ENCODE data around the gene DLG1. TPM values are rescaled to one million over a fixed set of nuclear protein-coding genes. Genes with fewer than 3 reads are reported as not detected.
"Not testable (repeated sequence)": the region's sequence is repeated elsewhere in the genome, so short reads cannot be mapped to it uniquely, and the experiment has no call there.

The DLG1 gene
- polyA plus RNA-seq, 3 donors: 84.9 to 90.7 (median 85.5) TPM

DNA sequence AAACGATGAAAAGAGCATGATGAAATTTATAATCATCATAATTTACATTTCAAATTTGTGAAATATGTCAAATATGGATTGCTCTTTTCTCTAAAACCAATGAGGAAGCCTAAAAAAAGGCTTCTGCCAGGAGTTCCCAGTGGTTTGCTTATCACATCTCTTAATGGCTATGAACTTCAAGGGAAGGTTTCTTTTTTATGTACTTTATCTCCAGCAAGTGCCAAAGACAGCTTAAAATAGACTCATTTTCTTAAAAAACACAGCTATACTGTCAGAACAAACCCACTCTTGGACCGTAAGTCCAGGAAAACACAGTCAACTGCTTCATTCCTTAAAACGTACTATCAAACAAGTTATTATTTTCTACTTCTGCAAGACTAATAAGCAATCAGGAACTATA, 80.2 kb downstream of the DLG1 start:
- DNase-seq (ENCODE audit: low read depth in 3 of 3, low spot score in 2 of 3): no peak

DNA sequence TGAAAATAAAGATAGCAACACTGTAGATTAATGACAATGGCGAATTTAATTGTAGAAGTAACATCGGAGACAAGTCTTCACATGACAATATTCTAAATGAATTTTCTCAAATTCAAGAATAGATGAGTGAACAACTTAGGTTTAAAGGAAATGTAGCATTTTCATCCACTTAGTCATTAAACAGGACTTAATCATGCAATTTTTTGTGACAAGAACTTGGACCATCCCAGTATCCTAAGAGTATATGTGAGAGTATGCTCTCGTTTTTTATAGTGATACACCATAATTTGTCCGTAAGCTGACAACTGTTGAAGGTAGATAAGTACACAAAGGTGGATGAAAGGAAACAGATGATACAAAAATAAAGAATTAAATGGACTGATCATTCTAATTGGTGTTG, 81.5 kb downstream of the DLG1 start:
- DNase-seq (ENCODE audit: low read depth in 3 of 3, low spot score in 2 of 3): no peak

DNA sequence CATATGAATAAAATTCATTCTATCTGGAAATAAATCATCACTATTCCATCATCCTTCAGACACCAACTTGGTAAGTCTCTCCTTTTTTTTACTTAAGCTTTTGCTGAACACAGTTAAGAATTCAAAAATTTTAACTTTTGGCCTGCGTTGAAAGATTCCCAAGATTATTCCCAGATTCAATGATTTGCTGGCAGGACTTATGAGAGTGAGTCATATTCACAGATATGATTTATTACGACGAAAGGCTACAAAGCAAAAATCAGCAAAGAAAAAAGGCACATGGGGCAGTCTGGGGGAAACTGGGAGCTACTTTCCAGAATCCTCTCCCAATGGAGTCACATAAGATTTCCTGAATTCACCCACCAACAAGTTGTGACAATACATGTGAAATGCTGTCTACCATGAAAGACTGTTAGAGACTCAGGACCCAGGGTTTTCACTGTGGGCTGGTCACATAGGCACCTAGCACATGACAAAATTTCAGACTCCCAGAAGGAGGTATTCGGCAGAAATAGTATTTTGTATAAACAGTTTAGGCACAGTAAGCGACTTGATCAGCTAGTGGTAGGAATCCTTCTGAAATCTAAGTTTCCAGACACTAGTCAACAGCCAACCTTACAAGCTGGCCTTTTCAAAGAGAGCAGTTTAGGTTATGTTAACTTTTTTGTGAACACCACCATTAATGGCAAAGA, 82.1 kb downstream of the DLG1 start:
- DNase-seq (ENCODE audit: low read depth in 3 of 3, low spot score in 2 of 3): no peak

DNA sequence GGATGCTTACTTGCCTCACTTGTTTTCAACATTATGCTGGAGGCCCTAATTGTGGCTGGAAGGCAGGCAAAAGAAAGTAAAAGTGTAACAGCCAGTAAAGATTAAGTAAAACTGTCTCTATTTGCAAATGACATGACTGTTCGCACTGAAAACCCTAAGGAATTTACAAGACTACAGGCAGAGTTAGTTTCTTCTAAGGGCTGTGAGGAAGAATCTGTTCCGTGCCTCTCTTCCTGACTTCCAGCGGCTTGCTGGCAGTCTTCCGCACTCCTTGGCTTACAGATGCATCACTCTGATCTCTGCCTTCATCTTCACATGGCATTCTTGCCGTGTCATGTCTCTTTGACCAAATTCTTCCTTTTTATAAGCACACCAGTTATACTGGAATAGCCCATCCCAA, 86.1 kb downstream of the DLG1 start:
- no peak for DNase-seq (ENCODE audit: low read depth in 3 of 3, low spot score in 2 of 3)

DNA sequence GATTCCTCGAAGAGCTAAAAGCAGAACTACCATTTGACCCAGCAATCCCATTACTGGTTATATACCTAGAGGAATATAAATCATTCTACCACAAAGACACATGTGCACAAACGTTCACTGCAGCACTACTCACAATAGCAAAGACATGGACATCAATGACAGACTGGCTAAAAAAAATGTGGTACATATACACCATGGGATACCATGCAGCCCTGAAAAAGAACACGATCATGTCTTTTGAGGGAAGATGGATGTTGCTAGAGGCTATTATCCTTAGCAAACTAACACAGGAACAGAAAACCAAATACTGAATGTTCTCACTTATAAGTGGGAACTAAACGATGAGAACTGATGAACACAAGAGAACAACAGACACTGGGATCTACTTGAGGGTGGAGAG, 86.7 kb downstream of the DLG1 start:
- not testable (repeated sequence) for DNase-seq (ENCODE audit: low read depth in 3 of 3, low spot score in 2 of 3)

DNA sequence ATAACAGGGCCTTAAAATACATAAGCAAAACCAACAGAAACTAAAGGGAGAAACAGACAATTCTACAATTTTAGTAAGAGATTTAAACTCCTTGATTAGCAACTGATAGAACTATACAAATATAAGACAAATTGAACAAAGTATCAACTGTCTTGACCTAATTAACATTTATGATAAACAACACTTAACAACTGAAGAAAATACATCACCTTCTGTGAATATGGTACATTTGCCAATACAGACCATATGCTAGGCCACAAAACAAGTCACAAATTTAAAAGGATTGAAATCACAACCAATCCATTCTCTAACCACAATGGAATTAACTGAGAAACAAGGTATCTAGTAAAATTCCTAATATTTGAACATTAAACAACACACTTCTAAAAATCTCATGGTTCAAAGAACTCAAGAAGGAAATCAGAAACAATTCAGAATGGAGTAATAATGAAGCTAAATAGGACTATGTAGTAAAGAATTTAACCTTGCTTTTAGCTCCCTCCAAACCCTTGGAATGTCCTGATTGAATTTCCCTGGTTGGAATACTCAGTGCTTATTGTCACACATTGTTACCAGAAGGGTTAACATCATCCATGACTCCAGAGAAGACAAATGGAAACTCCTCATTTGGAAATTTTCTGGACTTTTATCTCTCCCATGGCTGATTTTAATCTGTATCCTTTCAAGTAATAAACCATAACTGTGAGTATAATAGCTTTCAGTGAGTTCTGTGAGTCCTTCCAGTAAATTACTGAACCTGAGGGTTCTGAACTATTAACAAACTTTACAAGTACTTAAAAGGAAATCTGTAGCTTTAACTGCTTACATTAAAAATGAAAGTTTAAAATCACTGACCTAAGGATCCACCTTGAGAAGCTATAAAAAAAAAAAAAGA, 88.8 kb downstream of the DLG1 start:
- DNase-seq (ENCODE audit: low read depth in 3 of 3, low spot score in 2 of 3): no peak

DNA sequence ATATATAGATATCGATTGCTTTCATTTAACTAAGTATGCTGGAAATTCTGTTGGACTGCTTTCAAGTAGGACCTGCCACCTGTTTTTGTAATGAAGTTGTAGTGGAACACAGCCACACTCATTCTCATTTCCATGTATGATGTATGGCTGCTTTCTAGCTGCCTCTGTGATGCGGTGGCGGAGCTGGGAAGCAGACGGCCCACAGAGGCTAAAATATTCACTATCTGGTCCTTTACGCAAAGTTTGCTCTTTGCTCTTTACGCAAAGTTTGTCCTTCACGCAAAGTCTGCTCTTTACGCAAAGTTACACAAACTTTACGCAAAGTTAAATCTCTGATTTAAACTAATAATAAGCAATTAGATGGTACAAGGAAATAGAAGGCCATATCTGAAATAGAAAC, 91.5 kb downstream of the DLG1 start:
- no peak for DNase-seq (ENCODE audit: low read depth in 3 of 3, low spot score in 2 of 3)

DNA sequence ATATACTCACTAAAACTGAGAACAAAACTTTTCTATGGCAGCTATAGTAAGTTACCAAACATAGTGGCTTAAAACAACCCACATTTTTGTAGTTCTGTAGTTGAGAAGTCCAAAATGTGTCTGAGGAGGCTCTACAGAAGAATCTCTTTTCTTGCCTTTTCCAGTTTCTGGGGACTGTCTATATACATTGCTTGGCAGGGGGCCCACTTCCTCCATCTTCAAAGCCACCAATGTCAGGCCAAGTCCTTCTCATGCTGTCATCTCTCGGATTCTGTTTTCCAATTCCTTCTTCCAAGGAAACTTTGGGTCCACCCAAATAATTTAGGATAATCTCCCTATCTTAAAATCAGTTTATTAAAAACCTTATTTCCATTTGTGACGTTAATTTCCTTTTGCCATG, 92.7 kb downstream of the DLG1 start:
- no peak for DNase-seq (ENCODE audit: low read depth in 3 of 3, low spot score in 2 of 3)

DNA sequence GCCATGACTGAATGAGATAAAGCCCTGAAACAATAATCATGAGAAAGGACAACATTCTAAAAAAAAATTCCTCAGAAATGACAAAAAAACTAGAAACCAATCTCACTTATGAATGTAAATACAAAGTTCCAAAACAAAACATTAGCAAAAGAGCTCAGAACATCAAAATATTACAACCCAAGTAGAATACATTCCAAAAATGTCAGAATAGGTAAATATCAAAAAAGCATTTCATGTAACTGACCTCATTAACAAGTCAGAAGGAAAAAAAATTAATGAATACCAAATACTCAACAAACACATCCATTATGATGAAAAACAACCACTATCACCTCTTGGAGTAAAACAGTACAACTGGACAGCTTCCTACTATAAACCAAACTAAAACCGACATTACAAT, 93.1 kb downstream of the DLG1 start:
- no peak for DNase-seq (ENCODE audit: low read depth in 3 of 3, low spot score in 2 of 3)

DNA sequence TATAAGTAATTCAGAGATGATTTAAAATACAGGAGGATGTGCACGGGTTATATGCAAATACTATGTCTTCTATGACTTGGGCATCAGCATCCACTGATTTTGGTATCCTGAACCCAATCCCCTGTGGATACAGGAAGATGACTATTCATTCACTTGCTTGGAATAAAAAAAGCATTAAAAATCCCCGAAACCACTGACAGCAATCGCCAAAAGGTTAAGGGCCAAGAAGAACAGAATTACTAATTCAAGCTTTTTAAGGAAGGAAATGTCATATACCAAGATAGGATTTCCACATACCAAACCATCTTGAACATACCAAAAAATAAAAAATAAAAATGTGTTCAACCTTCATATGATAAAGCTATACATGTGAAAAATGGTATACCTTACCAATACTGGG, 93.7 kb downstream of the DLG1 start:
- DNase-seq (ENCODE audit: low read depth in 3 of 3, low spot score in 2 of 3): no peak

DNA sequence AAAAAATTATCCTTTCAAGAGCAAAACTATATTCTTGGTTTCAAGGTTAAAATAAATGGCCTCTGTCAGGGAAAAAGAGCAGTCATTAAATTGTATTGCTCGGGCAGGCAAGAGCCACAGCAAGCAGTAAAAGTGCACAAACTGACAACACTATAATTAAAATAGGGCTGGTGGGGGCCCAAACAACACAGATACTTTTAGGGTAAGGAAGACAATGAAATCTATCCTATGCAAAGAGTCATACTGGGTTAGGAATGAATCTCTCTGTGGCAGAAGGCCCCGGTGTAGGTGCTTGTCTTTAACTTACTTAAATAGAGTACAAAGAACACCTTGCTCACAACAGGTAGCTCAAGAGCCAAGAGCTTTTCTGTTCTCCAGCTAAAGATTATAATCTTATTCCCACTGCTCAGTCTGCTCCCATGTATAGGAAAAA, 94.7 kb downstream of the DLG1 start:
- DNase-seq (ENCODE audit: low read depth in 3 of 3, low spot score in 2 of 3): no peak

DNA sequence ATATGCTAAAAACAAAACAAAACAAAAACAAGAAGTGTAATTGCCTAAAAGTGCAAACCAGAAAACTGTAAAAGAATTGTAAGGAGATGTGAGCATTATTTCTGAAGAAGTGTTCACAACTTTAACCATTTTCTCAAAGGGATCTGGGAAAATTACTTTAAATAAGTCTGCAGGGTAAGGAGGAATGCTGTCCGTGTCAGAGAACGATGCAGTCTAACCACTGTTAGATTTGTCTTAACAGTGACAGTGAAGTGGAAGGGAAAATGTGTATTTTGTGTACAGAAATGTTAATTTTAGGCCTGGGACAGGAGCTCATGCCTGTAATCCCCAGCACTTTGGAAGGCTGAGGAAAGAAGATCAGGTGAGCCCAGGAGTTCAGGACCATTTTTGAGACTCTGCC, 95.7 kb downstream of the DLG1 start:
- no peak for DNase-seq (ENCODE audit: low read depth in 3 of 3, low spot score in 2 of 3)

DNA sequence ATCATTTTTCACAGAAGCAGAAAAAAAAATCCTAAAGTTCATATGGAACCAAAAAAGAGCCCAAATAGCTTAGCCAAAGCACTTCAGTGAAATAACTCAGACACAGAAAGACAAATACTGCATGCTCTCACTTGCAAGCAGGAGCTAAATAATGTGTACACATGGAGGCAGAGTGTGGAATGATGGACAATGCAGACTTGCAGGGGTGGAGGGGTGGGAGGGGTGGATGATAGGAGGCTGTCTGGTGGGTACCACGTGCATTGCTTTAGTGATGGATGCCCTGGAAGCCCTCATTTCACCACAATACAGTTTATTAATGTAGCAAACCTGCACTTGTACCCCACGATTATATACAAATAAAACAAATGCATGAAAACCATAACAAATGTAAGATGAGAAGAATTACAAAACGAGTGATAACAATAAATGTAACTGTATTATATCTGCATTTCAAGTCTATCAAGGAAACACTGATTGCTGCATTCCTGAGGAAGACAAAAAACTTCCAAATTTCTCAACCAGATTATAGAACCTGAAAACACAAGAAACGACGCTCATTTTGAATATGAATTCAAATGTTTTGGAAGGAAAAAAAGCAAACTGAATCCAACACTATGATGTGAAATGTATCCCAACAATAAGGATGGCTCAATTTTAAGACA, 96.5 kb downstream of the DLG1 start:
- no peak for DNase-seq (ENCODE audit: low read depth in 3 of 3, low spot score in 2 of 3)

DNA sequence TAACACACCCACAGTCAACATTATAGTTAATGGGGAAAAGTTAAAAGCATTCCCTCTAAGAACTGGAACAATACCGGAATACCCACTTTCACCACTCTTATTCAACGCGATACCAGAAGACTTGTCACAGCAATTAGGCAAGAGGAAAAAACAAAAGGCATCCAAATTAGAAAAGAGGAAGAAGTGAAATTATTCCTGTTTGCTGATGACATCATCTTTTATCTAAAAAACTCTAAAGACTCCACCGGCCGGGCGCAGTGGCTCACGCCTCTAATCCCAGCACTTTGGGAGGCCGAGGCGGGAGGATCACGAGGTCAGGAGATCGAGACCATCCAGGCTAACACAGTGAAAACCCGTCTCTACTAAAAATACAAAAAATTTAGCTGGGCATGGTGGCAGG, 97.6 kb downstream of the DLG1 start:
- DNase-seq (ENCODE audit: low read depth in 3 of 3, low spot score in 2 of 3): not testable (repeated sequence)

DNA sequence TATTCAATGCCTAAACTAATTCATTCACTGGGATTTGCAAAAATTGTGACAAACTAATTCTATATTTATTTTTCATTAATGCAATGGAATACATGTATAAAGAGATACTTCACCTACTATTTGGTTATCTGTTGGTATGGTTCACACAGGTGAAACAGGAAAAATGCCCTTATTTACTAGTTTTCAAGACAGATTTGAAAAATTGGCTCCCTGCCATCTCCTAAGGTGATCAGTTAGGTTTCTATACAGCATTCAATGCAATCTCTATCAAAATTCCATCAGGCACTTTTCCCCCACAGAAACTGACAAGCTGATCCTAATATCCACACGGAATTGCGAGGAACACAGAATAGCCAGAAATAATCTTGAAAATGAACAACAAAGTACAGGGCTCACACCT, 101.1 kb downstream of the DLG1 start:
- DNase-seq (ENCODE audit: low read depth in 3 of 3, low spot score in 2 of 3): no peak

DNA sequence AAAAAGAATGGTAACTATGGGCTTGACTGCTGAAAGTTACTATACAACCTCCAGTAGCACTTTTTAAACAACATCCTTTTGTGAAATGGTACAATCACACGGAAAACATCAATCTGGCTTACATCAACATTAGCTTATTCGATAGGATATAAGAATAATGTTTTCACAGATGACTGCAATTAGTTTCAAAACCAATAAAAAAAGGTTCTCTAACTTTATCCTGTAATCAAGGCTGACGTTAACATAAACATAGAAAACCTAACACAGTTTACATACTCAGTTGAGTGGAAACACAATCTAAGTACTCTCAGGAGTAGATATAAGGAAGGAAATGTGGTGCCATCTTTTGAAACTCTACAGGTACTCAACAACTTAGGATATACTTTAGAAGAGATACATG, 102.2 kb downstream of the DLG1 start:
- DNase-seq (ENCODE audit: low read depth in 3 of 3, low spot score in 2 of 3): no peak

DNA sequence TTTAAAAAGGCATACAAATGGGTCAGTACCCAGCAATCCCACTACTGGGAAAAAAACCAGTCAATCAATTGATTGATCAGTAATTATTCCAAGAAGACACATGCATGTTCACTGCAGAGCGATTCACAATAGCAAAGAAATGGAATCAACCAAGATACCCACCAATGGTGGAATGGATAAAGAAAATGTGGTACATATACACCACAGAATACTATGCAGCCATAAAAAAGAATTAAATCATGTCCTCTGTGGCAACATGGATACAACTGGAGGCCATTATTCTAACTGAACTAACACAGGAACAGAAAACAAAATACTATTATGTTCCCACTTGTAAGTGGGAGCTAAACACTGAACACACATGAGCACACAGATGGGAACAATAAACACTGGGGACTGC, 103.1 kb downstream of the DLG1 start:
- no peak for DNase-seq (ENCODE audit: low read depth in 3 of 3, low spot score in 2 of 3)

DNA sequence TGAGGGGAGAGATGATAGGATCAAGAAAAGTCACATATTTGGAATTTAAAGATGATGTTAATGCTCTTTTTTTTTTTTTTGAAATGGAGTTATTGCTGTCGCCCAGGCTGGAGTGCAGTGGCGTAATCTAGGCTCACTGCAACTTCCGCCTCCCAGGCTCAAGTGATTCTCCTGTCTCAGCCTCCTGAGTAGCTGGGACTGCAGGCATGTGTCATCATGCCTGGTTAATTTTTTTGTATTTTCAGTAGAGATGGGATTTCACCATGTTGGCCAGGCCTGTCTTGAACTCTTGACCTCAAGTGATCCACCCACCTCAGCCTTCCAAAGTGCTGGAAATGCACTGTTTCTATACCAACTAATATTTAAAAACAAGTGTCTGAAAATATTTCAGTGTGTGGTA, 104.7 kb downstream of the DLG1 start:
- not testable (repeated sequence) for DNase-seq (ENCODE audit: low read depth in 3 of 3, low spot score in 2 of 3)

DNA sequence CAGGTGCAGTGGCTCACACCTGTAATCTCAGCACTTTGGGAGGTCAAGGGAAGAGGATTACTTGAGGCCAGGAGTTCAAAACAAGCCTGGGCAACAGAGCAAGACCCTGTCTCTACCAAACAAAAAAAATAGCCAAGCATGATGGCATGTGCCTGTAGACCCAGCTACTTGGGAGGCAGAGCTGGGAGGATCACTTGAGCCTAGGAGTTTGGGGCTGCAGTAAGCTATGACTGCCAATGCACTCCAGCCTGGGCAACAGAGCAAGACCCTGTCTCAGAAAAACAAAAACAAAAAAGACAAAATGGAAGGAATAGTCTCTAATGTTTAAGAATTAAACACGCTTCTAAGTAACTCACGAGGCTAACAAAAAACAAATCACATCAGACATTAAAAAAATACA, 106.5 kb downstream of the DLG1 start:
- DNase-seq (ENCODE audit: low read depth in 3 of 3, low spot score in 2 of 3): no peak

DNA sequence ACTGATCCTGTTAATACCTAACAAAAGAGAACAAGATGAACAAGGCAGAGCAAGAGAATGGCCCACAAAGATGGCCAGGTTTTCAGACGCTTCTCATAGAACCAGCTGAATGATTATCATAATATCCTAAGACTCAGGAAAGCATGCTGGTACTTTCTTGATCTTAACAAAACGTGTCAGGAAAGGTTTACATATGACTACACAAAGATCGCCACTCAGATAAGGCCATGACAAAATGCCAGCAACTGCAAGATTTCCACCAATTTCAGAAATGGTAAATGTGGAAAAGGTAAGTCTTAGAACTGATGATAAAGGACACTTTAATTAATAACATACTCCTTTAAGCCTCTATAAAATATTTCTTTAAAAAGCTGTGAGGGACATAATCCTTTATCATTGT, 108.8 kb downstream of the DLG1 start:
- DNase-seq (ENCODE audit: low read depth in 3 of 3, low spot score in 2 of 3): no peak

DNA sequence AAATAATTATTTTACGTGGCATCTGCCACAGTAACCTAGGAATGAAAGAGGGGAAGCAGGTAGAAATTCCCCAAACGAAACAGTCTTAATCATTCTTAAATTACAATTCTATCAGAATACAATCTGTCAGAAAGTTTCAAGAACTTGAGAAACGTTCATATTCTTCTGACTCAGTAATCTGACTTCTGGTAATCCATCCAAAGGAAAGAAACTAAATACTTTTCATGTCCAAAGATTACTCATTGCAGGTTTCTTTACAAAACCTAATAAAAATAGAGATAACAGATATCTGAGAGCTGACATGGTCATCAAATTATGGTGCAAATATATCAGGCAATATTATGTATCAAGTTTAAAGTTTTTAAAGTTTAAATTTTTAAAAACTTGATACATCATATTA, 109.4 kb downstream of the DLG1 start:
- DNase-seq (ENCODE audit: low read depth in 3 of 3, low spot score in 2 of 3): no peak
